Cardiac muscle cell (in vitro differentiated cells and primary cell): Measurements from ENCODE around the gene KPNB1. TPM values are rescaled to one million over a fixed set of nuclear protein-coding genes. Genes with fewer than 3 reads are reported as not detected.

Experiments used
- DNase-seq, 2 donors: peaks; one replicate each; pipeline versions ENCODE4 v3.0.0 to v3.0.0-alpha.2; 2010 to 2017; ENCODE audit warnings: low read depth in 1 of 2, low spot score in 1 of 2
- H3K27ac ChIP-seq: fragments of 200-600 bp; sonication (generic); 2 replicates; pipeline ENCODE4 v1.5.1; 2016
- H3K27me3 ChIP-seq: fragments of 200-600 bp; sonication (generic); 2 replicates; pipeline ENCODE4 v1.6.0; 2016; ENCODE audit warnings: control low read depth
- H3K36me3 ChIP-seq: fragments of 200-600 bp; sonication (generic); 2 replicates; pipeline ENCODE4 v1.5.1; 2016; ENCODE audit warnings: control low read depth
- H3K4me1 ChIP-seq: fragments of 200-600 bp; sonication (generic); 2 replicates; pipeline ENCODE4 v1.8.1; 2017; ENCODE audit warnings: low read depth, mild to moderate bottlenecking, mixed run types
- H3K4me3 ChIP-seq: fragments of 200-600 bp; sonication (generic); 2 replicates; pipeline ENCODE4 v1.5.1; 2016; ENCODE audit warnings: mild to moderate bottlenecking
- H3K9me3 ChIP-seq: fragments of 200-600 bp; sonication (generic); 2 replicates; pipeline ENCODE4 v1.5.1; 2017; ENCODE audit warnings: low read depth, mild to moderate bottlenecking, control low read depth
- polyA plus RNA-seq: library from polyadenylated mRNA; unstranded; fragments of >200 nt; fragmentation: Nextera tagmentation; extraction: Ambion mirVana; gene quantifications from 2 replicates; pipeline ENCODE4 v1.2.1, GENCODE V29; 2016
- total RNA-seq: library from RNA; depleted of rRNA; stranded (reverse); fragments of >200 nt; gene quantifications from 2 replicates; pipeline ENCODE4 v1.2.3, GENCODE V29; 2016
- TF ChIP-seq, protein P1 (sequence below): IDR thresholded peaks from 2 replicates; pipeline ENCODE4 v1.5.1; 2012; ENCODE audit warnings: low read depth, mild to moderate bottlenecking, low read length

The KPNB1 gene
- total and polyA plus RNA-seq, 2 experiments from 2014 or later = 125 to 218 TPM

DNA sequence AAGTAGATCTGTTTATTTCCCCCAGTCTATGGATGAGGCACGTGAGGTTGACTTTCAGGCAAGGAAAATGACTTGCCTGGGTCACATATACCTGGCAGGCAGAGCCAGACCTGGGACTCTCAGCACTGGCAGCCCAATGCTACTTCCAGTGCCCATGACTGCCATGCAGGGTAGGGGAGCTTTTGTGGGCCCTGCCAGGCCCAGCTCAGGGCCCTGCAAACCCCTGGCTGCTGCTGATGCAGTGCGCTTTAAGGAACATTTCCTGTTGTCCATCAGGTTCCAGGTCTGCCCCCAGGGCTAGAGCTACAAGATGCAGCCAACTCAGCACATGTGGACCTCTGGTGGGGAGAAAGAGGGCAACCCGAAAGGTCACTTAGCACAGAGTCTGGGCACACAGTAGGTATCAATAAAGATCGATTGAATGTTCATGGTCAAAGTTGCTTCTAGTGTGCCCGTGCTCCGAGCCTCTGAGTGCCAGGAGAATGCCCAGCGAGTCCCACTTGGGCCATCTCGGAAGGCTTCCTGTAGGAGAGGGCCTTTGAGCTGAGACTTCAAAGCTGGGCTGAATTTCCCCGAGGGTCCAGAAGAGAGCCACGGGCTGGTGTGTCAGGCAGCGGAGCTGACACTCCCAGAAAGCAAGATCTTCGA, 82.8 kb downstream of the KPNB1 start:
- no peaks in the 10 kb centered on the region for H3K4me1 ChIP-seq
- TF ChIP-seq, protein P1, sequence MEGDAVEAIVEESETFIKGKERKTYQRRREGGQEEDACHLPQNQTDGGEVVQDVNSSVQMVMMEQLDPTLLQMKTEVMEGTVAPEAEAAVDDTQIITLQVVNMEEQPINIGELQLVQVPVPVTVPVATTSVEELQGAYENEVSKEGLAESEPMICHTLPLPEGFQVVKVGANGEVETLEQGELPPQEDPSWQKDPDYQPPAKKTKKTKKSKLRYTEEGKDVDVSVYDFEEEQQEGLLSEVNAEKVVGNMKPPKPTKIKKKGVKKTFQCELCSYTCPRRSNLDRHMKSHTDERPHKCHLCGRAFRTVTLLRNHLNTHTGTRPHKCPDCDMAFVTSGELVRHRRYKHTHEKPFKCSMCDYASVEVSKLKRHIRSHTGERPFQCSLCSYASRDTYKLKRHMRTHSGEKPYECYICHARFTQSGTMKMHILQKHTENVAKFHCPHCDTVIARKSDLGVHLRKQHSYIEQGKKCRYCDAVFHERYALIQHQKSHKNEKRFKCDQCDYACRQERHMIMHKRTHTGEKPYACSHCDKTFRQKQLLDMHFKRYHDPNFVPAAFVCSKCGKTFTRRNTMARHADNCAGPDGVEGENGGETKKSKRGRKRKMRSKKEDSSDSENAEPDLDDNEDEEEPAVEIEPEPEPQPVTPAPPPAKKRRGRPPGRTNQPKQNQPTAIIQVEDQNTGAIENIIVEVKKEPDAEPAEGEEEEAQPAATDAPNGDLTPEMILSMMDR = no peak
- H3K4me3 ChIP-seq = peak overlapping the region; percentile 41
- H3K27me3 ChIP-seq = peaks cover 70% of the 10 kb centered on the region
- H3K27ac ChIP-seq = no peak overlapping the region
- no peaks in the 10 kb centered on the region for H3K9me3 ChIP-seq
- H3K36me3 ChIP-seq = no peaks in the 10 kb centered on the region
- no peak for DNase-seq

DNA sequence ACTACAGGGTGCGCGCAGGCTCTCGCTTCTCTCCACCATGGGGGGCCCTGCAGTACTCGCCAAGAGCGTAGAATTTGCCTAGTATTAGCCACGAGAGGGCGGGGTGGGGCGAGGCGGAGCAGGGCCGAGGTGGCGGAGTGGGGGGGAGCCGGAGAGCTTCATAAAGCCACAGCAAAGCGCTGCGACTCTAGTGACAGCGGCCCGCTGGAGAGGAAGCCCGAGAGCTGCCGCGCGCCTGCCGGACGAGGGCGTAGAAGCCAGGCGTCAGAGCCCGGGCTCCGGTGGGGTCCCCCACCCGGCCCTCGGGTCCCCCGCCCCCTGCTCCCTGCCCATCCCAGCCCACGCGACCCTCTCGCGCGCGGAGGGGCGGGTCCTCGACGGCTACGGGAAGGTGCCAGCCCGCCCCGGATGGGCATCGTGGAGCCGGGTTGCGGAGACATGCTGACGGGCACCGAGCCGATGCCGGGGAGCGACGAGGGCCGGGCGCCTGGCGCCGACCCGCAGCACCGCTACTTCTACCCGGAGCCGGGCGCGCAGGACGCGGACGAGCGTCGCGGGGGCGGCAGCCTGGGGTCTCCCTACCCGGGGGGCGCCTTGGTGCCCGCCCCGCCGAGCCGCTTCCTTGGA, 83.4 kb downstream of the KPNB1 start, which contains the start of gene TBX21:
Gene TBX21, plus strand, starts transcription at position 190 of the 627 bp plus-strand sequence. Its CDS starts 219 bp downstream, at position 409.
- H3K27me3 ChIP-seq = peaks cover 70% of the 10 kb centered on the region
- TF ChIP-seq, protein P1 = peak; percentile 19
- H3K36me3 ChIP-seq = no peaks in the 10 kb centered on the region
- peak; percentile 27 to 94 for DNase-seq
- H3K9me3 ChIP-seq = no peaks in the 10 kb centered on the region
- peak within 1 kb of the TSS; percentile 41 for H3K4me3 ChIP-seq
- H3K4me1 ChIP-seq = no peaks in the 10 kb centered on the region
- H3K27ac ChIP-seq = no peak within 1 kb of the TSS

DNA sequence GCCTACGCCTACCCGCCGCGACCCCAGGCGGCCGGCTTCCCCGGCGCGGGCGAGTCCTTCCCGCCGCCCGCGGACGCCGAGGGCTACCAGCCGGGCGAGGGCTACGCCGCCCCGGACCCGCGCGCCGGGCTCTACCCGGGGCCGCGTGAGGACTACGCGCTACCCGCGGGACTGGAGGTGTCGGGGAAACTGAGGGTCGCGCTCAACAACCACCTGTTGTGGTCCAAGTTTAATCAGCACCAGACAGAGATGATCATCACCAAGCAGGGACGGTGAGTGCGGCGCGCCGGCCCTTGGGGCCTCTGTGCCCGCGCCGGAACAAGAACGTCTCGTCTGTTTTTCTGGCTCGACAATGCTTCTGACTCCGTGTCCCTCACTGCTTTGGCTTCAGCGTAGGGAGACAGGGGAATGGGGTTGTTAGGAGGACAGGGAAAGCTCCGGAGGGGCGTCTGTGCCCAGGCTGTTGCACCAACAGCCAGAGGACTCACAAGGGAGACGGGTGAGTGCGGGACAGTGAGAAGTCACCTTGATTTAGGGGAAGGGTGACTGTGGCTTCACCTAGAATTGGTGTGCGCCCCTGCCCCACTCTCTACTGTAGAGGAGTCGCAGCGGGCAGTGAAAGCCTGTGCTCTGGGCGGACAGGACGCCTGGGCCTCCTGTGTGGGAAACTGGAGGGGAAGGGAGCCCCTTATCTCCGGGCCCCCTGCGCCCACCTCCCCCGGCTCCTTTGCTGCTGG, 84.1 kb downstream of the KPNB1 start:
- DNase-seq = no peak
- TF ChIP-seq, protein P1 = no peak

DNA sequence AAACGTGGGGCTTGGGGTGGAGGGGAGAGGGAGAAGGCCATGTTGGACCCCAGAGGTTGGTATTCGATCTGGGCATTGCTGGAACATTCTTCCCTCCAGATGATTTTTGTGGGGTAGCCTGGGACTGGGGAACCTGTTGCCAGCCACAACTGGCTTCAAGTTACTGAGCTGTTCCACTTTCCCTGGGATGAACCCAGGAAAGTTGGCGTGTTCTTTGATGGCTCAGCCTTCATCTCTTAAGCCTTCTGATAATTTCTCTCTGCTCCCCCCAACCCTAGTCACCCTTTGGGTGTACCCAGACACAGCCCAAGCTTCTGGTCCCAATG, 85.4 kb downstream of the KPNB1 start:
- Histone ChIP-seq H3K36me3 (no peaks in the 10 kb centered on the region), H3K4me3 (no peak overlapping the region), H3K27me3 (peaks cover 70% of the 10 kb centered on the region), H3K4me1 (no peaks in the 10 kb centered on the region), H3K9me3 (no peaks in the 10 kb centered on the region), H3K27ac (no peak overlapping the region)
- TF ChIP-seq, protein P1 = no peak
- DNase-seq = no peak

More for the DNA sequence above, 84.1 kb downstream of the KPNB1 start:
- Histone ChIP-seq H3K27ac (no peak overlapping the region), H3K27me3 (peaks cover 70% of the 10 kb centered on the region), H3K36me3 (no peaks in the 10 kb centered on the region), H3K4me3 (peak overlapping the region; percentile 41), H3K4me1 (no peaks in the 10 kb centered on the region), H3K9me3 (no peaks in the 10 kb centered on the region)

Other genes with a start within 250 kb of the KPNB1 start
- gene NPEPPS, start 118.8 kb upstream of the KPNB1 start, total RNA-seq = 55.8 and 75.0 TPM in 2 replicates
- 123 and 153 TPM in 2 replicates for gene NPEPPS, start 118.8 kb upstream of the KPNB1 start, polyA plus RNA-seq
- 112 and 143 TPM in 2 replicates for gene TBKBP1, start 44.2 kb downstream of the KPNB1 start, total RNA-seq
- 22.6 and 30.2 TPM in 2 replicates for gene TBKBP1, start 44.2 kb downstream of the KPNB1 start, polyA plus RNA-seq
- 1.0 and 2.9 TPM in 2 replicates for gene TBX21, start 83.3 kb downstream of the KPNB1 start, total RNA-seq
- gene TBX21, start 83.3 kb downstream of the KPNB1 start, polyA plus RNA-seq = 0.12 and 1.5 TPM in 2 replicates
- gene OSBPL7, start 171.9 kb downstream of the KPNB1 start, total RNA-seq = 12.2 and 20.5 TPM in 2 replicates
- gene OSBPL7, start 171.9 kb downstream of the KPNB1 start, polyA plus RNA-seq = 12.1 and 18.0 TPM in 2 replicates
- 79.1 and 87.1 TPM in 2 replicates for gene MRPL10, start 181.6 kb downstream of the KPNB1 start, total RNA-seq
- 70.0 and 108 TPM in 2 replicates for gene MRPL10, start 181.6 kb downstream of the KPNB1 start, polyA plus RNA-seq
- 0.46 TPM in 1 of 2 replicates, not detected in the other for gene LRRC46, start 181.8 kb downstream of the KPNB1 start, total RNA-seq
- 1.9 and 2.5 TPM in 2 replicates for gene LRRC46, start 181.8 kb downstream of the KPNB1 start, polyA plus RNA-seq
- 101 and 149 TPM in 2 replicates for gene SCRN2, start 191.4 kb downstream of the KPNB1 start, total RNA-seq
- gene SCRN2, start 191.4 kb downstream of the KPNB1 start, polyA plus RNA-seq = 139 and 179 TPM in 2 replicates
- gene SP6, start 201.2 kb downstream of the KPNB1 start, total RNA-seq = 5.8 and 6.3 TPM in 2 replicates
- 4.6 and 5.0 TPM in 2 replicates for gene SP6, start 201.2 kb downstream of the KPNB1 start, polyA plus RNA-seq
- gene SP2, start 246.3 kb downstream of the KPNB1 start, total RNA-seq = 3.7 and 3.9 TPM in 2 replicates
- gene SP2, start 246.3 kb downstream of the KPNB1 start, polyA plus RNA-seq = 6.9 and 10.5 TPM in 2 replicates